OCI-LY7 (cell line): ENCODE results near the gene SCFD2.

Experiments
- EZH2phosphoT487 ChIP-seq: fragments of 200-600 bp; sonication (generic); IDR thresholded peaks from 2 replicates; pipeline ENCODE4 v1.6.1; 2018; ENCODE audit warnings: low read depth, borderline replicate concordance, mild to moderate bottlenecking, mixed run types, antibody characterized with exemption, low read length, moderate library complexity, mixed read lengths
- TF ChIP-seq, protein P1 (sequence below): fragments of 200-600 bp; sonication (generic); conservative IDR thresholded peaks from 2 replicates; pipeline ENCODE4 v1.5.1; 2014; ENCODE audit warnings: mild to moderate bottlenecking, antibody characterized with exemption, low read length, moderate library complexity, mixed read lengths

DNA sequence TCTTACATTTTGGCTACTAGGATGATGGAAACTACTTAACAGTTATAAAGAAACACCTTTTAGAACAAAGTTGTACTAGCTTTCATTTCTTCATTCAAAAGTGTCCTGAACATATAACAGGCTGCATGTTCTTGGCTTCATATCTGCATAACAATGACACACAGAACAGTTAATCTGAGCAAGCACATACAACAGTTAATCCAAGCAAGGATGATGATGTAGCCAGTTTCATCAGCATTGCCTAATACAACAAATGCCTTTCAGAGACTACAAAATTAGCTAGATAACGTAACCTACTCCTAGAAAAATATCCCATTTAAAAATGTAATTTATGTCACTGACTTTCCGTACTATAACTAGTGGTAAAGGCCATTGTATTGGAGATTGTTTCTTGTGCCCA, 182.1 kb downstream of the SCFD2 start:
- TF ChIP-seq, protein P1, sequence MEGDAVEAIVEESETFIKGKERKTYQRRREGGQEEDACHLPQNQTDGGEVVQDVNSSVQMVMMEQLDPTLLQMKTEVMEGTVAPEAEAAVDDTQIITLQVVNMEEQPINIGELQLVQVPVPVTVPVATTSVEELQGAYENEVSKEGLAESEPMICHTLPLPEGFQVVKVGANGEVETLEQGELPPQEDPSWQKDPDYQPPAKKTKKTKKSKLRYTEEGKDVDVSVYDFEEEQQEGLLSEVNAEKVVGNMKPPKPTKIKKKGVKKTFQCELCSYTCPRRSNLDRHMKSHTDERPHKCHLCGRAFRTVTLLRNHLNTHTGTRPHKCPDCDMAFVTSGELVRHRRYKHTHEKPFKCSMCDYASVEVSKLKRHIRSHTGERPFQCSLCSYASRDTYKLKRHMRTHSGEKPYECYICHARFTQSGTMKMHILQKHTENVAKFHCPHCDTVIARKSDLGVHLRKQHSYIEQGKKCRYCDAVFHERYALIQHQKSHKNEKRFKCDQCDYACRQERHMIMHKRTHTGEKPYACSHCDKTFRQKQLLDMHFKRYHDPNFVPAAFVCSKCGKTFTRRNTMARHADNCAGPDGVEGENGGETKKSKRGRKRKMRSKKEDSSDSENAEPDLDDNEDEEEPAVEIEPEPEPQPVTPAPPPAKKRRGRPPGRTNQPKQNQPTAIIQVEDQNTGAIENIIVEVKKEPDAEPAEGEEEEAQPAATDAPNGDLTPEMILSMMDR: no peak
- no peak for TF ChIP-seq EZH2phosphoT487
